Central memory CD8-positive, alpha-beta T cell (primary cell): Measurements from ENCODE around the gene SYTL2.
"Not testable (repeated sequence)": the region's sequence is repeated elsewhere in the genome, so short reads cannot be mapped to it uniquely, and the experiment has no call there.

Experiments
- ATAC-seq: fragments of 150-1000 bp; cut with Tn5 transposase; replicated peaks from 2 replicates; pipeline ENCODE4 v1.10.0; 2022; ENCODE audit warnings: mild to moderate bottlenecking, moderate FRiP score, moderate number of reproducible peaks; ENCODE audit not compliant: poor library complexity, severe bottlenecking; ENCODE audit errors: extremely low read depth
- DNase-seq, 2 donors: peaks; one replicate each; pipeline ENCODE4 v3.0.0; 2021; ENCODE audit warnings: low spot score in 2 of 2
- H3K27ac Mint-ChIP-seq: one replicate; pipeline ENCODE4 v1.8.0; 2022; ENCODE audit warnings: low read depth, mild to moderate bottlenecking, moderate library complexity, mixed read lengths
- H3K27me3 Mint-ChIP-seq: one replicate; pipeline ENCODE4 v1.8.0; 2022; ENCODE audit warnings: mixed read lengths
- H3K36me3 Mint-ChIP-seq: one replicate; pipeline ENCODE4 v1.8.0; 2022; ENCODE audit warnings: mild to moderate bottlenecking, moderate library complexity, mixed read lengths; ENCODE audit not compliant: insufficient read depth
- H3K4me1 Mint-ChIP-seq: one replicate; pipeline ENCODE4 v1.8.0; 2022; ENCODE audit warnings: mixed read lengths
- H3K4me3 Mint-ChIP-seq: one replicate; pipeline ENCODE4 v1.8.0; 2022; ENCODE audit warnings: mild to moderate bottlenecking, moderate library complexity, mixed read lengths
- H3K9me3 Mint-ChIP-seq: one replicate; pipeline ENCODE4 v1.8.0; 2022; ENCODE audit warnings: mixed read lengths

SYTL2 gene

GRCh38 chr11:85673393-85673792 is 137.5 kb downstream of the SYTL2 start:
- DNase-seq (no peak), ATAC-seq (no peak)
- Mint-ChIP-seq H3K4me1 (no peaks in the 10 kb centered on the region), H3K27me3 (no peaks in the 10 kb centered on the region), H3K27ac (no peak overlapping the region), H3K4me3 (no peak overlapping the region), H3K9me3 (no peaks in the 10 kb centered on the region), H3K36me3 (no peaks in the 10 kb centered on the region)

GRCh38 chr11:85672105-85672902 is 138.6 kb downstream of the SYTL2 start:
- H3K4me1 Mint-ChIP-seq: no peaks in the 10 kb centered on the region
- H3K27me3 Mint-ChIP-seq: no peaks in the 10 kb centered on the region
- ATAC-seq: no peak
- DNase-seq: no peak
- H3K4me3 Mint-ChIP-seq: no peak overlapping the region
- no peak overlapping the region for H3K27ac Mint-ChIP-seq
- no peaks in the 10 kb centered on the region for H3K9me3 Mint-ChIP-seq
- no peaks in the 10 kb centered on the region for H3K36me3 Mint-ChIP-seq

GRCh38 chr11:85670949-85671663 is 139.8 kb downstream of the SYTL2 start:
- H3K4me3 Mint-ChIP-seq, H3K9me3 Mint-ChIP-seq, H3K27ac Mint-ChIP-seq, H3K4me1 Mint-ChIP-seq, ATAC-seq, DNase-seq, H3K36me3 Mint-ChIP-seq, H3K27me3 Mint-ChIP-seq: not testable (repeated sequence)

GRCh38 chr11:85668157-85668556 is 142.8 kb downstream of the SYTL2 start:
- Mint-ChIP-seq H3K9me3 (no peaks in the 10 kb centered on the region), H3K36me3 (peaks cover 24% of the 10 kb centered on the region), H3K27me3 (no peaks in the 10 kb centered on the region), H3K4me1 (peaks cover 24% of the 10 kb centered on the region), H3K27ac (no peak overlapping the region), H3K4me3 (no peak overlapping the region)
- DNase-seq (no peak), ATAC-seq (no peak)

- no peak overlapping the region for H3K4me3 Mint-ChIP-seq
- H3K27me3 Mint-ChIP-seq: no peaks in the 10 kb centered on the region
- peaks cover 34% of the 10 kb centered on the region for H3K4me1 Mint-ChIP-seq
- no peak for ATAC-seq
- no peak for DNase-seq
- no peaks in the 10 kb centered on the region for H3K9me3 Mint-ChIP-seq
- H3K27ac Mint-ChIP-seq: no peak overlapping the region
- peaks cover 33% of the 10 kb centered on the region for H3K36me3 Mint-ChIP-seq
Measured at GRCh38 chr11:85666687-85667086, 144.3 kb downstream of the SYTL2 start.

GRCh38 chr11:85665733-85666132 is 145.2 kb downstream of the SYTL2 start:
- Mint-ChIP-seq H3K27ac (peak overlapping the region; percentile 100), H3K4me3 (peak overlapping the region; percentile 98), H3K9me3 (no peaks in the 10 kb centered on the region), H3K36me3 (peaks cover 41% of the 10 kb centered on the region), H3K4me1 (peaks cover 43% of the 10 kb centered on the region), H3K27me3 (no peaks in the 10 kb centered on the region)
- no peak for DNase-seq
- no peak for ATAC-seq

GRCh38 chr11:85664615-85665481 is 146.1 kb downstream of the SYTL2 start, which contains the start of gene CREBZF:
Gene CREBZF (minus strand): TSS chr11:85665129. CDS start chr11:85664875, 254 bp downstream.
- Mint-ChIP-seq H3K36me3 (peaks cover 50% of the 10 kb centered on the region), H3K4me3 (peak within 1 kb of the TSS; percentile 98), H3K9me3 (no peaks in the 10 kb centered on the region), H3K4me1 (peaks cover 52% of the 10 kb centered on the region), H3K27me3 (no peaks in the 10 kb centered on the region), H3K27ac (peak within 1 kb of the TSS; percentile 100)
- DNase-seq (peak; percentile 83 to 90), ATAC-seq (peak; percentile 64)

GRCh38 chr11:85663753-85664614 is 147.0 kb downstream of the SYTL2 start:
- Mint-ChIP-seq H3K36me3 (peaks cover 56% of the 10 kb centered on the region), H3K4me1 (peaks cover 57% of the 10 kb centered on the region), H3K27ac (peak overlapping the region; percentile 100), H3K9me3 (no peaks in the 10 kb centered on the region), H3K27me3 (no peaks in the 10 kb centered on the region), H3K4me3 (peak overlapping the region; percentile 98)
- ATAC-seq (peak; percentile 89), DNase-seq (peak; percentile 85 to 88)

- Mint-ChIP-seq H3K36me3 (peaks cover 62% of the 10 kb centered on the region), H3K4me1 (peaks cover 57% of the 10 kb centered on the region), H3K4me3 (peak overlapping the region; percentile 98), H3K27ac (peak overlapping the region; percentile 100), H3K27me3 (no peaks in the 10 kb centered on the region), H3K9me3 (no peaks in the 10 kb centered on the region)
- peak; percentile 35 for ATAC-seq
- no peak for DNase-seq
Measured at GRCh38 chr11:85663080-85663752, 147.7 kb downstream of the SYTL2 start.

GRCh38 chr11:85661972-85662664 is 148.8 kb downstream of the SYTL2 start:
- no peak for DNase-seq

GRCh38 chr11:85658180-85658579 is 152.8 kb downstream of the SYTL2 start:
- H3K27ac Mint-ChIP-seq: no peak overlapping the region
- DNase-seq (no peak), ATAC-seq (no peak)
- no peaks in the 10 kb centered on the region for H3K27me3 Mint-ChIP-seq
- no peaks in the 10 kb centered on the region for H3K9me3 Mint-ChIP-seq
- H3K36me3 Mint-ChIP-seq: peaks cover 68% of the 10 kb centered on the region
- peaks cover 39% of the 10 kb centered on the region for H3K4me1 Mint-ChIP-seq
- H3K4me3 Mint-ChIP-seq: no peak overlapping the region

More at GRCh38 chr11:85661972-85662664, 148.8 kb downstream of the SYTL2 start:
- peak overlapping the region; percentile 98 for H3K4me3 Mint-ChIP-seq
- H3K4me1 Mint-ChIP-seq: peaks cover 58% of the 10 kb centered on the region
- ATAC-seq: no peak
- H3K36me3 Mint-ChIP-seq: peaks cover 67% of the 10 kb centered on the region
- peak overlapping the region; percentile 100 for H3K27ac Mint-ChIP-seq
- no peaks in the 10 kb centered on the region for H3K27me3 Mint-ChIP-seq
- H3K9me3 Mint-ChIP-seq: no peaks in the 10 kb centered on the region
